ENCODE results near the gene HTRA1. TPM values are rescaled to one million over a fixed set of nuclear protein-coding genes. Genes with fewer than 3 reads are reported as not detected.

Gene HTRA1
- total and polyA plus RNA-seq, 7 donors = 11.4 to 30.8 (median 11.8) TPM

- Histone ChIP-seq H3K36me3 (ENCODE audit: insufficient read depth in 1 of 2, low read depth in 1 of 2) (no peaks in the 10 kb centered on the region), H3K27ac (no peak overlapping the region), H3K27me3 (ENCODE audit: insufficient read depth in 3 of 3, low read length in 2 of 3) (no peaks in the 10 kb centered on the region), H3K4me3 (no peak overlapping the region), H3K9me3 (peaks cover 5% of the 10 kb centered on the region), H3K4me1 (no peaks in the 10 kb centered on the region)
- no peak for DNase-seq
- no peak for TF ChIP-seq CTCF (IDR thresholded peaks at IDR 0.05)
- ATAC-seq = no peak
- WGBS, 3 donors = 54 to 66% (median 56%) methylated on average over 4 of the region's 4 CpGs
- intact Hi-C loops (cut with DNase I) = no loop called here
Measured at GRCh38 chr10:122541541-122542002, 80.2 kb downstream of the HTRA1 start.

- no peak overlapping the region for H3K4me3 ChIP-seq
- TF ChIP-seq CTCF (IDR thresholded peaks at IDR 0.05) = no peak
- H3K36me3 ChIP-seq (ENCODE audit: insufficient read depth in 1 of 2, low read depth in 1 of 2) = no peaks in the 10 kb centered on the region
- intact Hi-C loops (cut with DNase I) = no loop called here
- WGBS, 3 donors = 69 to 74% (median 71%) methylated on average over 10 of the region's 10 CpGs
- no peaks in the 10 kb centered on the region for H3K27me3 ChIP-seq (ENCODE audit: insufficient read depth in 3 of 3, low read length in 2 of 3)
- no peaks in the 10 kb centered on the region for H3K4me1 ChIP-seq
- no peaks in the 10 kb centered on the region for H3K9me3 ChIP-seq
- no peak overlapping the region for H3K27ac ChIP-seq
- ATAC-seq (no peak), DNase-seq (no peak)
Measured at GRCh38 chr10:122543676-122544445, 82.5 kb downstream of the HTRA1 start.

- Histone ChIP-seq H3K4me1 (no peaks in the 10 kb centered on the region), H3K4me3 (no peak overlapping the region), H3K9me3 (no peaks in the 10 kb centered on the region), H3K27me3 (ENCODE audit: insufficient read depth in 3 of 3, low read length in 2 of 3) (no peaks in the 10 kb centered on the region), H3K36me3 (ENCODE audit: insufficient read depth in 1 of 2, low read depth in 1 of 2) (no peaks in the 10 kb centered on the region), H3K27ac (no peak overlapping the region)
- TF ChIP-seq CTCF (IDR thresholded peaks at IDR 0.05) = no peak
- intact Hi-C loops (cut with DNase I) = no loop called here
- 91 to 99% (median 93%) methylated on average over 8 of the region's 8 CpGs for WGBS, 3 donors
- no peak for ATAC-seq
- DNase-seq = no peak
Measured at GRCh38 chr10:122544493-122544892, 83.1 kb downstream of the HTRA1 start.

GRCh38 chr10:122546242-122546641, 84.9 kb downstream of the HTRA1 start:
- H3K4me1 ChIP-seq = no peaks in the 10 kb centered on the region
- intact Hi-C loops (cut with DNase I) = no loop called here
- no peak for TF ChIP-seq CTCF (IDR thresholded peaks at IDR 0.05)
- ATAC-seq = no peak
- no peaks in the 10 kb centered on the region for H3K9me3 ChIP-seq
- H3K36me3 ChIP-seq (ENCODE audit: insufficient read depth in 1 of 2, low read depth in 1 of 2) = no peaks in the 10 kb centered on the region
- no peaks in the 10 kb centered on the region for H3K27me3 ChIP-seq (ENCODE audit: insufficient read depth in 3 of 3, low read length in 2 of 3)
- no peak for DNase-seq
- 80 to 89% (median 85%) methylated on average over 8 of the region's 8 CpGs for WGBS, 3 donors
- no peak overlapping the region for H3K4me3 ChIP-seq
- H3K27ac ChIP-seq = no peak overlapping the region

All from psoas muscle (tissue), 8 donors.